H1 (cell line): ENCODE results near the gene PARD3. TPM values are rescaled to one million over a fixed set of nuclear protein-coding genes. Genes with fewer than 3 reads are reported as not detected.

Source experiments
- CTCF ChIA-PET: fragments of 300-600 bp; sonication (Branson Sonifier 250); formaldehyde crosslinking; loops from one replicate; lab custom pipeline; 2021; ENCODE audit not compliant: partially characterized antibody; lab: Charles Lee
- POLR2A ChIA-PET: fragments of 300-600 bp; sonication (Branson Sonifier 250); formaldehyde crosslinking; loops from one replicate; lab custom pipeline; 2021; ENCODE audit warnings: inconsistent platforms; ENCODE audit not compliant: partially characterized antibody; lab: Charles Lee
- DNase-seq, 2 experiments: peaks; one replicate each; pipeline versions ENCODE4 v3.0.0 to v3.0.0-alpha.2; 2010 to 2022; ENCODE audit warnings: low spot score in 2 of 2, low read depth in 1 of 2, mixed read lengths in 1 of 2
- FAIRE-seq: peaks from 2 replicates; lab custom pipeline; 2011; peaks lifted over from hg19 to GRCh38; lab: Jason Lieb, UNC
- H2AFZ ChIP-seq: 2 replicates; pipeline ENCODE4 v1.8.1; 2012; ENCODE audit warnings: low read length, inconsistent platforms
- H2AK5ac ChIP-seq: 2 replicates; pipeline ENCODE4 v1.6.1; 2013; ENCODE audit warnings: low read depth, low read length
- H2BK120ac ChIP-seq: replicated peaks from 2 replicates; pipeline ENCODE3; 2013; ENCODE audit warnings: low read depth, low read length, inconsistent platforms
- H2BK12ac ChIP-seq: 2 replicates; pipeline ENCODE4 v1.6.1; 2013; ENCODE audit warnings: low read depth, low read length
- H2BK15ac ChIP-seq: 2 replicates; pipeline ENCODE4 v1.6.1; 2013; ENCODE audit warnings: low read length
- H2BK20ac ChIP-seq: 2 replicates; pipeline ENCODE4 v1.6.1; 2013; ENCODE audit warnings: low read length
- H2BK5ac ChIP-seq: 2 replicates; pipeline ENCODE4 v1.6.1; 2013; ENCODE audit warnings: low read depth, low read length
- H3K14ac ChIP-seq: 2 replicates; pipeline ENCODE4 v1.6.1; 2013; ENCODE audit warnings: inconsistent platforms; ENCODE audit not compliant: insufficient read length
- H3K18ac ChIP-seq: 2 replicates; pipeline ENCODE4 v1.6.1; 2013; ENCODE audit warnings: low read length; ENCODE audit errors: extremely low read depth
- H3K23ac ChIP-seq: 2 replicates; pipeline ENCODE4 v1.6.1; 2013; ENCODE audit warnings: inconsistent platforms; ENCODE audit not compliant: insufficient read length
- H3K23me2 ChIP-seq: 2 replicates; pipeline ENCODE4 v1.6.1; 2013; ENCODE audit warnings: low read depth, low read length
- H3K27ac ChIP-seq: 2 replicates; pipeline ENCODE4 v1.6.1; 2011; ENCODE audit warnings: low read depth, low read length, inconsistent platforms
- H3K27me3 ChIP-seq, 4 experiments: replicated peaks in 1 of 4; 1 replicate in 1 of 4; 2 replicates in 3 of 4; pipeline versions ENCODE4 v1.6.1 to v1.8.1; 2011 to 2013; ENCODE audit warnings: low read length in 3 of 4, mild to moderate bottlenecking in 3 of 4, inconsistent platforms in 2 of 4, mixed read lengths in 2 of 4, moderate library complexity in 1 of 4; ENCODE audit not compliant: control insufficient read depth in 3 of 4, insufficient read depth in 3 of 4; ENCODE audit errors: extremely low read depth in 1 of 4
- H3K36me3 ChIP-seq, 4 experiments: 2 replicates each; pipeline versions ENCODE4 v1.6.1 to v1.8.1; 2011 to 2013; ENCODE audit warnings: mild to moderate bottlenecking in 4 of 4, low read length in 3 of 4, moderate library complexity in 2 of 4, control low read depth in 1 of 4, inconsistent platforms in 1 of 4; ENCODE audit not compliant: insufficient read depth in 4 of 4, control insufficient read depth in 2 of 4
- H3K4ac ChIP-seq: replicated peaks from 2 replicates; pipeline ENCODE3; 2013; ENCODE audit warnings: low read length, low read depth, mixed read lengths, inconsistent platforms; ENCODE audit not compliant: insufficient read length
- H3K4me1 ChIP-seq, 4 experiments: replicated peaks in 1 of 4; 1 replicate in 1 of 4; 2 replicates in 3 of 4; pipeline versions ENCODE4 v1.6.1 to v1.8.1; 2011 to 2013; ENCODE audit warnings: low read length in 3 of 4, inconsistent platforms in 2 of 4, mixed read lengths in 1 of 4; ENCODE audit not compliant: insufficient read depth in 4 of 4, control insufficient read depth in 3 of 4
- H3K4me2 ChIP-seq, 2 experiments: 2 replicates each; pipeline versions ENCODE4 v1.6.1 to v1.8.1; 2011 to 2013; ENCODE audit warnings: low read depth in 2 of 2, low read length in 2 of 2, control low read depth in 1 of 2, inconsistent platforms in 1 of 2, mild to moderate bottlenecking in 1 of 2; ENCODE audit not compliant: insufficient read depth in 1 of 2
- H3K4me3 ChIP-seq, 4 experiments: fragments of 200-600, 300-600 bp in 1 of 4; sonication (generic), shearing (Covaris generic), sonication (Bioruptor Twin) in 1 of 4; 2 replicates each; pipeline versions ENCODE4 v1.5.1 to v1.8.1; 2011 to 2016; ENCODE audit warnings: low read length in 4 of 4, low read depth in 3 of 4, control low read depth in 2 of 4, inconsistent platforms in 2 of 4, mild to moderate bottlenecking in 2 of 4, mixed read lengths in 1 of 4, moderate library complexity in 1 of 4; ENCODE audit not compliant: insufficient read depth in 2 of 4; ENCODE audit errors: extremely low read depth in 1 of 4
- H3K56ac ChIP-seq: replicated peaks from 2 replicates; pipeline ENCODE3; 2013; ENCODE audit warnings: low read depth, mild to moderate bottlenecking, mixed read lengths, low read length, inconsistent platforms; ENCODE audit not compliant: insufficient read length
- H3K79me1 ChIP-seq: 2 replicates; pipeline ENCODE4 v1.6.1; 2013; ENCODE audit warnings: low read depth, low read length, control low read depth
- H3K79me2 ChIP-seq, 2 experiments: 2 replicates each; pipeline versions ENCODE4 v1.6.1 to v1.8.1; 2012 to 2013; ENCODE audit warnings: low read length in 2 of 2, mild to moderate bottlenecking in 2 of 2, inconsistent platforms in 1 of 2; ENCODE audit not compliant: insufficient read depth in 2 of 2, control insufficient read depth in 1 of 2
- H3K9ac ChIP-seq, 4 experiments: replicated peaks in 1 of 4; 1 replicate in 1 of 4; 2 replicates in 3 of 4; pipeline versions ENCODE4 v1.6.1 to v1.8.1; 2011 to 2013; ENCODE audit warnings: low read depth in 3 of 4, low read length in 3 of 4, control low read depth in 2 of 4, mild to moderate bottlenecking in 2 of 4, moderate library complexity in 2 of 4, inconsistent platforms in 1 of 4; ENCODE audit errors: extremely low read depth in 1 of 4
- H3K9me3 ChIP-seq, 2 experiments: 2 replicates each; pipeline versions ENCODE4 v1.6.1 to v1.8.1; 2012 to 2013; ENCODE audit warnings: mild to moderate bottlenecking in 2 of 2, moderate library complexity in 2 of 2, control low read depth in 1 of 2, inconsistent platforms in 1 of 2, low read depth in 1 of 2, low read length in 1 of 2, mixed read lengths in 1 of 2; ENCODE audit not compliant: insufficient read depth in 2 of 2
- H4K20me1 ChIP-seq, 2 experiments: replicated peaks in 1 of 2; 2 replicates each; pipeline versions ENCODE3 to v1.8.1; 2011 to 2013; ENCODE audit warnings: inconsistent platforms in 2 of 2, low read length in 2 of 2, mild to moderate bottlenecking in 1 of 2; ENCODE audit not compliant: insufficient read depth in 2 of 2, control insufficient read depth in 1 of 2
- H4K5ac ChIP-seq: 2 replicates; pipeline ENCODE4 v1.6.1; 2013; ENCODE audit warnings: low read length, low read depth, mixed read lengths, inconsistent platforms; ENCODE audit not compliant: insufficient read length
- H4K8ac ChIP-seq: 2 replicates; pipeline ENCODE4 v1.8.0; 2013; ENCODE audit warnings: mild to moderate bottlenecking, moderate library complexity, low read length, inconsistent platforms; ENCODE audit not compliant: insufficient read depth; ENCODE audit errors: extremely low read depth
- H4K91ac ChIP-seq: replicated peaks from 2 replicates; pipeline ENCODE3; 2013; ENCODE audit warnings: low read length, mixed read lengths, inconsistent platforms; ENCODE audit not compliant: insufficient read length
- EZH2 ChIP-seq: fragments of 200-600 bp; sonication (generic); IDR thresholded peaks from 2 replicates; pipeline ENCODE4 v1.7.1; 2012; ENCODE audit warnings: low read depth, mild to moderate bottlenecking, moderate library complexity, low read length, inconsistent platforms; ENCODE audit not compliant: severe bottlenecking
- NANOG ChIP-seq: IDR thresholded peaks from 2 replicates; pipeline ENCODE4 v1.6.1; 2011; ENCODE audit warnings: low read length, low read depth, mild to moderate bottlenecking, inconsistent platforms; ENCODE audit not compliant: insufficient read depth, poor library complexity, severe bottlenecking
- SIRT6 ChIP-seq: IDR thresholded peaks from one replicate; pipeline ENCODE4 v1.7.1; 2012; ENCODE audit warnings: low read length, inconsistent platforms
- SP2 ChIP-seq: IDR thresholded peaks from 2 replicates; pipeline ENCODE4 v1.6.1; 2012; ENCODE audit warnings: mild to moderate bottlenecking, low read length, inconsistent platforms
- WGBS, 2 experiments: shearing (Covaris generic) in 1 of 2; methylation state at CpG; one replicate each; pipeline versions ENCODE4 v1.1.6 to v1.1.7; 2013 to 2015; ENCODE audit warnings: low lambda C conversion rate in 2 of 2, mixed read lengths in 2 of 2, inconsistent platforms in 1 of 2, low coverage in 1 of 2, missing lambda C conversion rate in 1 of 2; ENCODE audit not compliant: insufficient replicate concordance in 2 of 2, insufficient coverage in 1 of 2, insufficient read length in 1 of 2; ENCODE audit errors: extremely low coverage in 1 of 2, missing lambda C conversion rate in 1 of 2; 5-methylcytosine and 5-hydroxymethylcytosine counted together
- polyA plus RNA-seq, 7 experiments: library from polyadenylated mRNA; depleted of rRNA in 3 of 7; stranded (reverse) in 5 of 7; unstranded in 2 of 7; fragments of >200 nt in 5 of 7; fragments of 200-250 nt in 2 of 7; gene quantifications; 1 replicate in 5 of 7; 2 replicates in 1 of 7; 4 replicates in 1 of 7; pipeline versions ENCODE4 v1.2.1 to v1.2.3, GENCODE V29; 2011 to 2013; ENCODE audit warnings: missing spikeins in 2 of 7, mixed read lengths in 2 of 7
- total RNA-seq: library from RNA; stranded (reverse); fragmentation: NEBNext Ultra II Directional; extraction: Animal tissue kit (Norgen Biotek cat#: 25700); gene quantifications from 2 replicates; pipeline ENCODE4 v1.2.1, GENCODE V29; 2021

The PARD3 gene
- total and polyA plus RNA-seq, 2 of the 8 experiments (the other 6 are each of a cell fraction or from before 2014, with no cell fraction given): 19.7 to 49.1 TPM

DNA sequence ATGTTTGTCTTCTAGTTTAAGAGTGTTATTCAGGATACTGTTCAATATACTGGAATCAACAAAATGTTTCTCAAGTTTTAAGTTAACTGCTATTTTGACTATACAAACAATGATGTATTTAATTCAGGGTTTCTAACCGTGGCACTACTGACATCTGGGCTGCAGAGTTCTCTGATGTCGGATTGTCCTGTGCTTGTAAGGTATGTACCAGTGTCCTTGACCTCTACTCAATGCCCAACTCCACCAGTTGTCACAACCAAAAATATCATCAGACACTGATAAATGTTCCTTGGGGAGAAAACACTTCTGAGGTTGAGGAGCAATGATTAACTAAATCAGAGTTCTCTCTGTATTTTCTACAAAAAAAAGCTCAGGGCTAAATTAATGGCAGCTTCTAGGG, 301.5 kb downstream of the PARD3 start:
- Histone ChIP-seq H3K79me1 (peaks cover 1% of the 10 kb centered on the region; the same call in 1 of the 2 replicates), H3K4me2 (no peak overlapping the region), H3K23me2 (no peaks in the 10 kb centered on the region), H3K27ac (no peak overlapping the region), H3K23ac (no peak overlapping the region), H3K56ac (no peak overlapping the region), H3K18ac (no peak overlapping the region), H2BK120ac (no peak overlapping the region), H3K27me3 (no peaks in the 10 kb centered on the region), H3K4me1 (no peaks in the 10 kb centered on the region), H2AFZ (no peak overlapping the region), H4K20me1 (no peaks in the 10 kb centered on the region), H4K5ac (no peak overlapping the region), H3K79me2 (peaks cover 0 to 13% of the 10 kb centered on the region in 2 experiments; a peak in 2 of 4 replicates), H3K4me3 (no peak overlapping the region), H3K36me3 (no peaks in the 10 kb centered on the region; a peak in 1 of 8 replicates), H3K14ac (no peak overlapping the region), H2BK5ac (no peak overlapping the region), H3K9ac (no peak overlapping the region), H2BK20ac (no peak overlapping the region), H2BK15ac (no peak overlapping the region), H4K91ac (no peak overlapping the region), H3K9me3 (no peaks in the 10 kb centered on the region), H4K8ac (no peak overlapping the region), H2BK12ac (no peak overlapping the region), H2AK5ac (no peak overlapping the region), H3K4ac (no peak overlapping the region)
- POLR2A ChIA-PET: no interaction called here
- CTCF ChIA-PET: no interaction called here
- 98% methylated on average over 2 of the region's 2 CpGs; no CpG with 5 or more reads in 1 of the 2 experiments for WGBS, 2 experiments
- FAIRE-seq (no peak), DNase-seq (no peak)
- no peak for TF ChIP-seq NANOG
- no peak for TF ChIP-seq SP2
- TF ChIP-seq SIRT6: no peak
- no peak for TF ChIP-seq EZH2
- TF ChIP-seq, all 59 proteins: peak for 0
